HEK293 (cell line): Measurements from ENCODE around the gene TAF11L9.

Experiments used
- KLF1 ChIP-seq: fragments of 450-650 bp; formaldehyde crosslinking; IDR thresholded peaks from 2 replicates; pipeline ENCODE4 v1.5.1; 2016; ENCODE audit warnings: missing biosample characterization, missing genetic modification characterization
- MYNN ChIP-seq: fragments of 450-650 bp; formaldehyde crosslinking; IDR thresholded peaks from 2 replicates; pipeline ENCODE4 v1.5.1; 2016; ENCODE audit warnings: missing biosample characterization, missing genetic modification characterization, borderline replicate concordance
- ZNF777 ChIP-seq: fragments of 450-650 bp; formaldehyde crosslinking; IDR thresholded peaks from 2 replicates; pipeline ENCODE4 v1.5.1; 2017; ENCODE audit warnings: missing biosample characterization, missing genetic modification characterization, borderline replicate concordance
- ZNF785 ChIP-seq: fragments of 450-650 bp; formaldehyde crosslinking; IDR thresholded peaks from 2 replicates; pipeline ENCODE4 v1.5.1; 2016; ENCODE audit warnings: missing biosample characterization, missing genetic modification characterization
- TF ChIP-seq, protein P1 (sequence below): fragments of 450-650 bp; formaldehyde crosslinking; IDR thresholded peaks from 2 replicates; pipeline ENCODE4 v1.5.1; 2016; ENCODE audit warnings: missing biosample characterization, missing genetic modification characterization
- TF ChIP-seq, protein P2 (sequence below): fragments of 450-650 bp; formaldehyde crosslinking; IDR thresholded peaks from 2 replicates; pipeline ENCODE4 v1.5.1; 2016; ENCODE audit warnings: missing biosample characterization, missing genetic modification characterization, borderline replicate concordance
- TF ChIP-seq, protein P3 (sequence below): fragments of 450-650 bp; formaldehyde crosslinking; IDR thresholded peaks from 2 replicates; pipeline ENCODE4 v1.5.1; 2016; ENCODE audit warnings: missing biosample characterization, missing genetic modification characterization
- TF ChIP-seq, protein P4 (sequence below): fragments of 450-650 bp; formaldehyde crosslinking; IDR thresholded peaks from 2 replicates; pipeline ENCODE4 v1.5.1; 2016; ENCODE audit warnings: missing biosample characterization, missing genetic modification characterization

DNA sequence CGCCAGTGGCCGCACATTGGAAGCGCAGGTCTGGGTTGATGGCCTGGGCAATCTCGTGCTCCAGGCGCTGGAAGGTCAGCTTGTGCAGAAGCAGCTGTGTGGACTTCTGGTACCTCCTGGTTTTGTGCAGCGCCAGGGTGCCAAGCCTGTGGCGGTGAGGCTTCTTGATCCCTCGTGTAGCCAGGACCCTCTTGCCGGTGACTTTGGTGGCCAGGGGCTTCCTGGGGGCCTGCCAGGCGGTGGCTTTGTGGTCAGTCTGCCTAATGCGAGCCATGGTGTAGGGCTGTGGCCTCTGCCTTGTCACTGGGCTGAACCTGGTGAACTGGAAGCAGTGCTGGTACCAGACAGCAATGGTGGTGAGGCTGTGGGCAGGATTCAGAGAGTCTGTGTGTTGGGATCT, 31.5 kb upstream of the TAF11L9 start:
- TF ChIP-seq, protein P1, sequence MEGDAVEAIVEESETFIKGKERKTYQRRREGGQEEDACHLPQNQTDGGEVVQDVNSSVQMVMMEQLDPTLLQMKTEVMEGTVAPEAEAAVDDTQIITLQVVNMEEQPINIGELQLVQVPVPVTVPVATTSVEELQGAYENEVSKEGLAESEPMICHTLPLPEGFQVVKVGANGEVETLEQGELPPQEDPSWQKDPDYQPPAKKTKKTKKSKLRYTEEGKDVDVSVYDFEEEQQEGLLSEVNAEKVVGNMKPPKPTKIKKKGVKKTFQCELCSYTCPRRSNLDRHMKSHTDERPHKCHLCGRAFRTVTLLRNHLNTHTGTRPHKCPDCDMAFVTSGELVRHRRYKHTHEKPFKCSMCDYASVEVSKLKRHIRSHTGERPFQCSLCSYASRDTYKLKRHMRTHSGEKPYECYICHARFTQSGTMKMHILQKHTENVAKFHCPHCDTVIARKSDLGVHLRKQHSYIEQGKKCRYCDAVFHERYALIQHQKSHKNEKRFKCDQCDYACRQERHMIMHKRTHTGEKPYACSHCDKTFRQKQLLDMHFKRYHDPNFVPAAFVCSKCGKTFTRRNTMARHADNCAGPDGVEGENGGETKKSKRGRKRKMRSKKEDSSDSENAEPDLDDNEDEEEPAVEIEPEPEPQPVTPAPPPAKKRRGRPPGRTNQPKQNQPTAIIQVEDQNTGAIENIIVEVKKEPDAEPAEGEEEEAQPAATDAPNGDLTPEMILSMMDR (tag by site-specific recombination): no peak
- TF ChIP-seq, protein P2, sequence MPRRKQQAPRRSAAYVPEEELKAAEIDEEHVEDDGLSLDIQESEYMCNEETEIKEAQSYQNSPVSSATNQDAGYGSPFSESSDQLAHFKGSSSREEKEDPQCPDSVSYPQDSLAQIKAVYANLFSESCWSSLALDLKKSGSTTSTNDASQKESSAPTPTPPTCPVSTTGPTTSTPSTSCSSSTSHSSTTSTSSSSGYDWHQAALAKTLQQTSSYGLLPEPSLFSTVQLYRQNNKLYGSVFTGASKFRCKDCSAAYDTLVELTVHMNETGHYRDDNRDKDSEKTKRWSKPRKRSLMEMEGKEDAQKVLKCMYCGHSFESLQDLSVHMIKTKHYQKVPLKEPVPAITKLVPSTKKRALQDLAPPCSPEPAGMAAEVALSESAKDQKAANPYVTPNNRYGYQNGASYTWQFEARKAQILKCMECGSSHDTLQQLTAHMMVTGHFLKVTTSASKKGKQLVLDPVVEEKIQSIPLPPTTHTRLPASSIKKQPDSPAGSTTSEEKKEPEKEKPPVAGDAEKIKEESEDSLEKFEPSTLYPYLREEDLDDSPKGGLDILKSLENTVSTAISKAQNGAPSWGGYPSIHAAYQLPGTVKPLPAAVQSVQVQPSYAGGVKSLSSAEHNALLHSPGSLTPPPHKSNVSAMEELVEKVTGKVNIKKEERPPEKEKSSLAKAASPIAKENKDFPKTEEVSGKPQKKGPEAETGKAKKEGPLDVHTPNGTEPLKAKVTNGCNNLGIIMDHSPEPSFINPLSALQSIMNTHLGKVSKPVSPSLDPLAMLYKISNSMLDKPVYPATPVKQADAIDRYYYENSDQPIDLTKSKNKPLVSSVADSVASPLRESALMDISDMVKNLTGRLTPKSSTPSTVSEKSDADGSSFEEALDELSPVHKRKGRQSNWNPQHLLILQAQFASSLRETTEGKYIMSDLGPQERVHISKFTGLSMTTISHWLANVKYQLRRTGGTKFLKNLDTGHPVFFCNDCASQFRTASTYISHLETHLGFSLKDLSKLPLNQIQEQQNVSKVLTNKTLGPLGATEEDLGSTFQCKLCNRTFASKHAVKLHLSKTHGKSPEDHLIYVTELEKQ (tag by site-specific recombination): no peak
- TF ChIP-seq KLF1 (tag by site-specific recombination) (no peak), MYNN (no peak), ZNF785 (tag by site-specific recombination) (no peak), ZNF777 (tag by site-specific recombination) (no peak)
- TF ChIP-seq, protein P3, sequence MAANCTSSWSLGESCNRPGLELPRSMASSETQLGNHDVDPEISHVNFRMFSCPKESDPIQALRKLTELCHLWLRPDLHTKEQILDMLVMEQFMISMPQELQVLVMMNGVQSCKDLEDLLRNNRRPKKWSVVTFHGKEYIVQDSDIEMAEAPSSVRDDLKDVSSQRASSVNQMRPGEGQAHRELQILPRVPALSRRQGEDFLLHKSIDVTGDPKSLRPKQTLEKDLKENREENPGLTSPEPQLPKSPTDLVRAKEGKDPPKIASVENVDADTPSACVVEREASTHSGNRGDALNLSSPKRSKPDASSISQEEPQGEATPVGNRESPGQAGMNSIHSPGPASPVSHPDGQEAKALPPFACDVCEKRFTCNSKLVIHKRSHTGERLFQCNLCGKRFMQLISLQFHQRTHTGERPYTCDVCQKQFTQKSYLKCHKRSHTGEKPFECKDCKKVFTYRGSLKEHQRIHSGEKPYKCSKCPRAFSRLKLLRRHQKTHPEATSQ (tag by site-specific recombination): no peak
- TF ChIP-seq, protein P4, sequence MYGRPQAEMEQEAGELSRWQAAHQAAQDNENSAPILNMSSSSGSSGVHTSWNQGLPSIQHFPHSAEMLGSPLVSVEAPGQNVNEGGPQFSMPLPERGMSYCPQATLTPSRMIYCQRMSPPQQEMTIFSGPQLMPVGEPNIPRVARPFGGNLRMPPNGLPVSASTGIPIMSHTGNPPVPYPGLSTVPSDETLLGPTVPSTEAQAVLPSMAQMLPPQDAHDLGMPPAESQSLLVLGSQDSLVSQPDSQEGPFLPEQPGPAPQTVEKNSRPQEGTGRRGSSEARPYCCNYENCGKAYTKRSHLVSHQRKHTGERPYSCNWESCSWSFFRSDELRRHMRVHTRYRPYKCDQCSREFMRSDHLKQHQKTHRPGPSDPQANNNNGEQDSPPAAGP (tag by site-specific recombination): no peak
